HepG2 (cell line): ENCODE data around the gene MTSS2. TPM values are rescaled to one million over a fixed set of nuclear protein-coding genes. Genes with fewer than 3 reads are reported as not detected.

ENCODE experiments used
- CC2D1A ChIP-seq: sonication (generic); formaldehyde crosslinking; IDR thresholded peaks from 2 replicates; pipeline ENCODE4 v1.8.1; 2023; ENCODE audit warnings: mild to moderate bottlenecking, missing genetic modification reagents
- CCDC6 ChIP-seq: sonication (generic); formaldehyde crosslinking; IDR thresholded peaks from 2 replicates; pipeline ENCODE4 v1.8.1; 2022; ENCODE audit warnings: mild to moderate bottlenecking, missing genetic modification reagents, moderate library complexity
- DZIP1 ChIP-seq: sonication (generic); formaldehyde crosslinking; IDR thresholded peaks from 2 replicates; pipeline ENCODE4 v1.5.0; 2020; ENCODE audit warnings: mild to moderate bottlenecking, missing genetic modification reagents
- HDAC6 ChIP-seq: fragments of 200-600 bp; sonication (generic); IDR thresholded peaks from 2 replicates; pipeline ENCODE4 v1.7.0; 2017; ENCODE audit warnings: mild to moderate bottlenecking, antibody characterized with exemption, low read length, low read depth
- MTF1 ChIP-seq: sonication (generic); formaldehyde crosslinking; IDR thresholded peaks from 2 replicates; pipeline ENCODE4 v1.5.0; 2020; ENCODE audit warnings: missing genetic modification reagents
- NRL ChIP-seq: sonication (generic); formaldehyde crosslinking; IDR thresholded peaks from 2 replicates; pipeline ENCODE4 v1.5.0; 2020; ENCODE audit warnings: missing genetic modification reagents, mild to moderate bottlenecking, moderate library complexity, borderline replicate concordance
- PHF20 ChIP-seq: sonication (generic); formaldehyde crosslinking; IDR thresholded peaks from 2 replicates; pipeline ENCODE4 v1.5.0; 2020; ENCODE audit warnings: mild to moderate bottlenecking, missing genetic modification reagents
- ZBTB38 ChIP-seq: sonication (generic); formaldehyde crosslinking; IDR thresholded peaks from 2 replicates; pipeline ENCODE4 v1.5.1; 2020; ENCODE audit warnings: mild to moderate bottlenecking, missing genetic modification reagents
- ZBTB4 ChIP-seq: sonication (generic); formaldehyde crosslinking; IDR thresholded peaks from 2 replicates; pipeline ENCODE4 v1.4.0; 2020; ENCODE audit warnings: missing genetic modification reagents, mild to moderate bottlenecking, borderline replicate concordance
- ZNF230 ChIP-seq: sonication (generic); formaldehyde crosslinking; IDR thresholded peaks from 2 replicates; pipeline ENCODE4 v1.4.0; 2020; ENCODE audit warnings: mild to moderate bottlenecking, missing genetic modification reagents
- ZNF251 ChIP-seq: sonication (generic); formaldehyde crosslinking; IDR thresholded peaks from 2 replicates; pipeline ENCODE4 v1.9.0; 2021; ENCODE audit warnings: mild to moderate bottlenecking, missing genetic modification reagents
- ZNF296 ChIP-seq: sonication (generic); formaldehyde crosslinking; conservative IDR thresholded peaks from 2 replicates; pipeline ENCODE4 v1.5.0; 2020; ENCODE audit warnings: mild to moderate bottlenecking, missing genetic modification reagents
- ZNF414 ChIP-seq: sonication (generic); formaldehyde crosslinking; IDR thresholded peaks from 2 replicates; pipeline ENCODE4 v1.5.0; 2020; ENCODE audit warnings: missing genetic modification reagents
- polyA plus RNA-seq, 8 experiments: library from polyadenylated mRNA; depleted of rRNA in 3 of 8; stranded (reverse) in 7 of 8; unstranded in 1 of 8; fragments of >200 nt; fragmentation: Illumina TruSeq in 4 of 8; extraction: Trizol in 4 of 8; gene quantifications; 2 replicates each; pipeline versions ENCODE4 v1.2.1 to v1.2.3, GENCODE V29; 2011 to 2016; ENCODE audit warnings: low read depth in 4 of 8, missing spikeins in 1 of 8, mixed read lengths in 1 of 8; ENCODE audit not compliant: insufficient read depth in 1 of 8
- total RNA-seq, 5 experiments: library from RNA; depleted of rRNA; stranded (reverse); fragments of >200 nt; fragmentation: Illumina TruSeq; extraction: Trizol; gene quantifications; 2 replicates each; pipeline ENCODE4 v1.2.3, GENCODE V29; 2016; ENCODE audit warnings: low read depth in 1 of 5
- TF ChIP-seq, protein P1 (sequence below): fragments of 450-650 bp; IDR thresholded peaks from 2 replicates; pipeline ENCODE4 v1.6.1; 2017
- TF ChIP-seq, protein P2 (sequence below): sonication (generic); formaldehyde crosslinking; IDR thresholded peaks from 2 replicates; pipeline ENCODE4 v1.4.0; 2020; ENCODE audit warnings: mild to moderate bottlenecking, missing genetic modification reagents, borderline replicate concordance

The MTSS2 gene
- total and polyA plus RNA-seq, 2 of the 13 experiments (the other 11 are each of a cell fraction or from before 2014, with no cell fraction given) = 132 to 242 TPM

DNA sequence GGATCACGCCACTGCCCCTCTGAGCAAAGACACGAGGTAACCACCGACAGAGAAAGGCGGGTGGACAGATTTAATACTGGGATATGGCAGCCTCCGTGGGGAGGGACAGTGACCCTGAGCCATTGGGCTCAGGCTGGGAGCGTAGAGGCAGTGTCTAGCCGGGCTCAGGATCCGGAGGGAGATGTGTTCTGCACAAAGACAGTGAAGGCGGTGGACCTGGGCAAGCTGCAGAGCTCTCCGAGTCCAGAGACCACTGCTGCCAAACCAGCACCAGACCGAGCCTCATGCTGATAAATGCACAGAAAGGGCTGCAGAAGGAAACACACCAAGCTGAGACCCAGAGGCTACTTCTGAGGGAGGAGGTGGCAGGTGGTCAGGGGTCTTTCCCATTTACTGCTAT lies 26.5 kb upstream of the MTSS2 start (continued):
- TF ChIP-seq ZBTB4 (CRISPR knock-in tag) = peak; percentile 18; the same call in 1 of the 2 replicates
- TF ChIP-seq ZNF414 (CRISPR knock-in tag) = no peak
- TF ChIP-seq PHF20 = no peak
- TF ChIP-seq ZNF230 = 0 out of 2 replicates have a peak, but pooled peaks have one; percentile 28
- no peak for TF ChIP-seq MTF1 (CRISPR knock-in tag)
- TF ChIP-seq, protein P1, sequence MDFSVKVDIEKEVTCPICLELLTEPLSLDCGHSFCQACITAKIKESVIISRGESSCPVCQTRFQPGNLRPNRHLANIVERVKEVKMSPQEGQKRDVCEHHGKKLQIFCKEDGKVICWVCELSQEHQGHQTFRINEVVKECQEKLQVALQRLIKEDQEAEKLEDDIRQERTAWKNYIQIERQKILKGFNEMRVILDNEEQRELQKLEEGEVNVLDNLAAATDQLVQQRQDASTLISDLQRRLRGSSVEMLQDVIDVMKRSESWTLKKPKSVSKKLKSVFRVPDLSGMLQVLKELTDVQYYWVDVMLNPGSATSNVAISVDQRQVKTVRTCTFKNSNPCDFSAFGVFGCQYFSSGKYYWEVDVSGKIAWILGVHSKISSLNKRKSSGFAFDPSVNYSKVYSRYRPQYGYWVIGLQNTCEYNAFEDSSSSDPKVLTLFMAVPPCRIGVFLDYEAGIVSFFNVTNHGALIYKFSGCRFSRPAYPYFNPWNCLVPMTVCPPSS = no peak
- TF ChIP-seq ZBTB38 (CRISPR knock-in tag) = peak; percentile 65
- TF ChIP-seq, protein P2, sequence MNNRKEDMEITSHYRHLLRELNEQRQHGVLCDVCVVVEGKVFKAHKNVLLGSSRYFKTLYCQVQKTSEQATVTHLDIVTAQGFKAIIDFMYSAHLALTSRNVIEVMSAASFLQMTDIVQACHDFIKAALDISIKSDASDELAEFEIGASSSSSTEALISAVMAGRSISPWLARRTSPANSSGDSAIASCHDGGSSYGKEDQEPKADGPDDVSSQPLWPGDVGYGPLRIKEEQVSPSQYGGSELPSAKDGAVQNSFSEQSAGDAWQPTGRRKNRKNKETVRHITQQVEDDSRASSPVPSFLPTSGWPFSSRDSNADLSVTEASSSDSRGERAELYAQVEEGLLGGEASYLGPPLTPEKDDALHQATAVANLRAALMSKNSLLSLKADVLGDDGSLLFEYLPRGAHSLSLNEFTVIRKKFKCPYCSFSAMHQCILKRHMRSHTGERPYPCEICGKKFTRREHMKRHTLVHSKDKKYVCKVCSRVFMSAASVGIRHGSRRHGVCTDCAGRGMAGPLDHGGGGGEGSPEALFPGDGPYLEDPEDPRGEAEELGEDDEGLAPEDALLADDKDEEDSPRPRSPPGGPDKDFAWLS = no peak
- TF ChIP-seq CCDC6 (CRISPR knock-in tag) = no peak
- TF ChIP-seq DZIP1 (CRISPR knock-in tag) = no peak
- no peak for TF ChIP-seq ZNF251 (CRISPR knock-in tag)
- no peak; the same call in 1 of the 2 replicates for TF ChIP-seq NRL
- no peak for TF ChIP-seq ZNF296 (CRISPR knock-in tag)
- TF ChIP-seq CC2D1A (CRISPR knock-in tag) = no peak
- TF ChIP-seq HDAC6 = no peak
